IPS DF 6.9 (cell line): ENCODE results near the gene LMF1.

Experiments used
- DNase-seq: peaks from one replicate; pipeline ENCODE4 v3.0.0-alpha.2; 2013; ENCODE audit warnings: low read depth, low spot score
- H3K27ac ChIP-seq: one replicate; pipeline ENCODE4 v1.5.1; 2013; ENCODE audit warnings: low read length, control low read depth
- H3K27me3 ChIP-seq: 2 replicates; pipeline ENCODE4 v1.6.1; 2013; ENCODE audit warnings: mild to moderate bottlenecking, low read length; ENCODE audit not compliant: control insufficient read depth, insufficient read depth
- H3K36me3 ChIP-seq: 2 replicates; pipeline ENCODE4 v1.6.1; 2013; ENCODE audit warnings: low read length; ENCODE audit not compliant: control insufficient read depth, insufficient read depth
- H3K4me1 ChIP-seq: 2 replicates; pipeline ENCODE4 v1.6.1; 2013; ENCODE audit warnings: low read length; ENCODE audit not compliant: control insufficient read depth, insufficient read depth
- H3K4me3 ChIP-seq: 2 replicates; pipeline ENCODE4 v1.5.1; 2013; ENCODE audit warnings: mild to moderate bottlenecking, low read length
- H3K9me3 ChIP-seq: 2 replicates; pipeline ENCODE4 v1.6.1; 2013; ENCODE audit warnings: low read length, inconsistent platforms; ENCODE audit not compliant: control insufficient read depth, insufficient read depth
- WGBS: extraction: QIAGEN DNeasy Blood & Tissue Kit; methylation state at CpG from one replicate; pipeline ENCODE4 v1.1.7; 2013; ENCODE audit warnings: mixed read lengths, missing lambda C conversion rate; ENCODE audit not compliant: insufficient read length, insufficient coverage; 5-methylcytosine and 5-hydroxymethylcytosine counted together

LMF1 gene

DNA sequence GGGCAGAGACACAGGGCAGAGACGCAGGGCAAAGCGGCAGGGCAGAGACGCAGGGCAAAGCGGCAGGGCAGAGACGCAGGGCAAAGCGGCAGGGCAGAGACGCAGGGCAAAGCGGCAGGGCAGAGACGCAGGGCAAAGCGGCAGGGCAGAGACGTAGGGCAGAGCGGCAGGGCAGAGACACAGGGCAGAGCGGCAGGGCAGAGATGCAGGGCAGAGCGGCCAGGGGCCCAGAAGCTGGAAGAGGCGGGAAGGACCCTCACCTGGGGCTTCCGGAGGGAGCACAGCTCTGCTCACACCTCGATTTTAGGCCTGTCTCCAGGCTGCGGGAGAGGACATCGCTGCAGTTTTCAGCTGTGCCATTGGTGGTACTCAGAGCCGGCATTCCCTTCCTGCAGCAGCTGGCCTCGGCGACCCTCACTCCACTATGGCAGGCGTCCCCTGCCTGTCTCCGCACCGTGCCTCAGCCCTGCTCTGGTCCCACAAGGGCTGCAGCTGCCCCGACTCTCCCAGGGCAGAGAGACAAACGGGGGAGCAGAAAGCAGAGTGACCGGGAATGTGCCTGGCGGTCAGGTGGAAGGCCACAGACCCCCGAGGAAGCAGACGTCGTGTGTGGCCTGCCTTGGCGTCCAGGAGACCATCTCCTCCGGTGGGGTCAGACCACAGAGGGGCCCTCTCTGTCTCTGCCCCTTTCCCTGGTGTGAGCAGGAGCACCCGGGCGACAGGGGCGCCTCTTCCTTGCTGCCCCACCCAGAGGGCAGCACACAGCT, 40.7 kb upstream of the LMF1 start:
- H3K9me3 ChIP-seq, result no peaks in the 10 kb centered on the region
- no peak for DNase-seq
- no CpG with 5 or more reads among the region's 37 CpGs for WGBS
- no peaks in the 10 kb centered on the region for H3K36me3 ChIP-seq
- no peak overlapping the region for H3K27ac ChIP-seq
- H3K27me3 ChIP-seq, result no peaks in the 10 kb centered on the region
- no peak overlapping the region for H3K4me3 ChIP-seq
- H3K4me1 ChIP-seq, result no peaks in the 10 kb centered on the region

- no peaks in the 10 kb centered on the region for H3K27me3 ChIP-seq
- WGBS, result no CpG with 5 or more reads among the region's 16 CpGs
Measured at GRCh38 chr16:1010815-1011214, 40.0 kb upstream of the LMF1 start.

DNA sequence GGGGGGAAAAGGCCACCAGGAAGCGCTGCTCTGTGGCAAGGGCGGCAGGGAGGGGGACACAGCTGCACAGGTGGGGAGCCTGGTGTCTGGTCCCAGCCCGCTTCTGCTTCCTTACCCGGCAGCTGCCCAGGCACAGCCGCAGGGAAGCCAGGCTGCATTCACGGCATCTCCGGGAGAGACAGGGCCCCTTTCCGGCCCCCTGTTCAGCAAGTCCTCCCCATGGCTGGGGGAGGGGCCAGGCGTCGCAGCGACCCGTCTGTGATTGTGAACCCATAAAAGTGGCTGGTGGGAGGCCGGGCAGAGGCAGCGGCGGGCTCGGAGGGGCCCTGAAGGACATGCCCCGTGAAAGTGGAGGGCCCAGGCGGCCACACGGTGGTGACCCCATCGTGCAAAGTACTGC, 39.5 kb upstream of the LMF1 start:
- Histone ChIP-seq H3K4me3 (no peak overlapping the region), H3K36me3 (no peaks in the 10 kb centered on the region), H3K9me3 (no peaks in the 10 kb centered on the region), H3K27ac (no peak overlapping the region), H3K4me1 (no peaks in the 10 kb centered on the region), H3K27me3 (no peaks in the 10 kb centered on the region)
- no CpG with 5 or more reads among the region's 20 CpGs for WGBS
- no peak for DNase-seq

More at GRCh38 chr16:1010815-1011214, 40.0 kb upstream of the LMF1 start:
- no peaks in the 10 kb centered on the region for H3K36me3 ChIP-seq
- no peak for DNase-seq
- no peaks in the 10 kb centered on the region for H3K4me1 ChIP-seq
- H3K27ac ChIP-seq, result no peak overlapping the region
- H3K9me3 ChIP-seq, result no peaks in the 10 kb centered on the region
- no peak overlapping the region for H3K4me3 ChIP-seq

GRCh38 chr16:1009358-1010150, 38.8 kb upstream of the LMF1 start:
- no peaks in the 10 kb centered on the region for H3K36me3 ChIP-seq
- H3K4me1 ChIP-seq, result no peaks in the 10 kb centered on the region
- no CpG with 5 or more reads among the region's 30 CpGs for WGBS
- no peak overlapping the region for H3K27ac ChIP-seq
- no peak for DNase-seq
- H3K9me3 ChIP-seq, result no peaks in the 10 kb centered on the region
- H3K4me3 ChIP-seq, result no peak overlapping the region
- H3K27me3 ChIP-seq, result no peaks in the 10 kb centered on the region

GRCh38 chr16:1008085-1008484, 37.3 kb upstream of the LMF1 start:
- no peaks in the 10 kb centered on the region for H3K36me3 ChIP-seq
- no peaks in the 10 kb centered on the region for H3K27me3 ChIP-seq
- H3K4me3 ChIP-seq, result no peak overlapping the region
- H3K9me3 ChIP-seq, result no peaks in the 10 kb centered on the region
- no CpG with 5 or more reads among the region's 14 CpGs for WGBS
- H3K27ac ChIP-seq, result no peak overlapping the region
- no peaks in the 10 kb centered on the region for H3K4me1 ChIP-seq
- DNase-seq, result no peak

GRCh38 chr16:1007284-1007850, 36.6 kb upstream of the LMF1 start:
- Histone ChIP-seq H3K27ac (no peak overlapping the region), H3K27me3 (no peaks in the 10 kb centered on the region), H3K4me1 (no peaks in the 10 kb centered on the region), H3K36me3 (no peaks in the 10 kb centered on the region), H3K4me3 (no peak overlapping the region), H3K9me3 (no peaks in the 10 kb centered on the region)
- no CpG with 5 or more reads among the region's 16 CpGs for WGBS
- DNase-seq, result no peak

DNA sequence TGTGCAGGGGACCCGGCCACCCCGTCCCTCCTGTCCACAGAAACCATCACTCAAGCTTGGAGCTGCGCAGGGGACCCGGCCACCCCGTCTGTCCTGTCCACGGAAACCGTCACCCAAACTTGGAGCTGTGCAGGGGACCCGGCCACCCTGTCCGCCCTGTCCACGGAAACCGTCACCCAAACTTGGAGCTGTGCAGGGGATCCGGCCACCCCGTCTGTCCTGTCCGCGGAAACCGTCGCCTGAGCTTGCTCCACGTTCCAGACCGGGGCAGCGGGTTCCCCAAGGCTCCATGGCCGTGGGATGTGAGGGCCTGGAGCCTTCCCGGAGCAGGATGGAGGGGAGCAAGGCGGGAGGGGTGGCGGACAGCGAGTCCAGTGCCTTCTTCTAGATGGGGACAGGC, 36.0 kb upstream of the LMF1 start:
- H3K27me3 ChIP-seq, result no peaks in the 10 kb centered on the region
- WGBS, result no CpG with 5 or more reads among the region's 25 CpGs
- DNase-seq, result no peak
- H3K9me3 ChIP-seq, result no peaks in the 10 kb centered on the region
- no peak overlapping the region for H3K4me3 ChIP-seq
- H3K27ac ChIP-seq, result no peak overlapping the region
- H3K36me3 ChIP-seq, result no peaks in the 10 kb centered on the region
- no peaks in the 10 kb centered on the region for H3K4me1 ChIP-seq

DNA sequence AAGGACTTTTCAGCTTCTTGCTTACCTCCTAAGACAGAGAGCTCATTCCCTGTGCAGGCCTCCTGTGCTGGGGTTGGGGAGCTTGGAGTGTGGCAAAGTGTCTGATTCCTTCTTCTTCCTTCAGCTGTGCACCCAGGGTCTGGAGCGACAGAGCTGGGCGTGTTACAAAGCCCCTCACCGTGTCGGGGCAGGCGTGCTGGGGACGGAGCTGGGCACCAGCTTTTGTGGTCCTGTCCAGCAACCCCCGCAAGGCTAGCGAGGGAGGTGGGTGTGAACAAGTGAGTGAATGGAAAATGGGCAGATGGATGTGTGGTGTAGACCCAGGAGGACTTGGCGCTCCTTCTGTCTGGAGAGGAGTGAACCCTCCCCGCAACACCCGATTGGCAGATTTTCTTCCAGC, 34.5 kb upstream of the LMF1 start:
- DNase-seq, result no peak
- no peak overlapping the region for H3K4me3 ChIP-seq
- no peaks in the 10 kb centered on the region for H3K4me1 ChIP-seq
- no peaks in the 10 kb centered on the region for H3K27me3 ChIP-seq
- WGBS, result no CpG with 5 or more reads among the region's 11 CpGs
- no peak overlapping the region for H3K27ac ChIP-seq
- no peaks in the 10 kb centered on the region for H3K36me3 ChIP-seq
- no peaks in the 10 kb centered on the region for H3K9me3 ChIP-seq

GRCh38 chr16:1003391-1004347, 32.9 kb upstream of the LMF1 start:
- H3K4me1 ChIP-seq, result no peaks in the 10 kb centered on the region
- no peaks in the 10 kb centered on the region for H3K36me3 ChIP-seq
- WGBS, result no CpG with 5 or more reads among the region's 41 CpGs
- no peaks in the 10 kb centered on the region for H3K9me3 ChIP-seq
- no peaks in the 10 kb centered on the region for H3K27me3 ChIP-seq
- no peak overlapping the region for H3K27ac ChIP-seq
- DNase-seq, result no peak
- no peak overlapping the region for H3K4me3 ChIP-seq
